Measurements from ENCODE around the gene GPD2.
"Not testable (repeated sequence)": the region's sequence is repeated elsewhere in the genome, so short reads cannot be mapped to it uniquely, and the experiment has no call there.

The GPD2 gene

GRCh38 chr2:156476021-156476849 is 40.1 kb downstream of the GPD2 start:
- no peak for DNase-seq (ENCODE audit: low read depth, low spot score)

GRCh38 chr2:156476850-156477206 is 40.6 kb downstream of the GPD2 start:
- no peak for DNase-seq (ENCODE audit: low read depth, low spot score)

- no peak for DNase-seq (ENCODE audit: low read depth, low spot score)
Observed at GRCh38 chr2:156480376-156480775, 44.2 kb downstream of the GPD2 start.

GRCh38 chr2:156481312-156481711 is 45.1 kb downstream of the GPD2 start:
- DNase-seq (ENCODE audit: low read depth, low spot score) = no peak

- DNase-seq (ENCODE audit: low read depth, low spot score) = no peak
Observed at GRCh38 chr2:156483741-156484173, 47.6 kb downstream of the GPD2 start.

- no peak for DNase-seq (ENCODE audit: low read depth, low spot score)
Observed at GRCh38 chr2:156486147-156486546, 50.0 kb downstream of the GPD2 start.

- DNase-seq (ENCODE audit: low read depth, low spot score) = no peak
Observed at GRCh38 chr2:156486614-156487013, 50.4 kb downstream of the GPD2 start.

- DNase-seq (ENCODE audit: low read depth, low spot score) = no peak
Observed at GRCh38 chr2:156489195-156489594, 53.0 kb downstream of the GPD2 start.

GRCh38 chr2:156489750-156490465 is 53.7 kb downstream of the GPD2 start:
- no peak for DNase-seq (ENCODE audit: low read depth, low spot score)

- no peak for DNase-seq (ENCODE audit: low read depth, low spot score)
Observed at GRCh38 chr2:156490466-156490840, 54.3 kb downstream of the GPD2 start.

GRCh38 chr2:156491176-156491575 is 55.0 kb downstream of the GPD2 start:
- DNase-seq (ENCODE audit: low read depth, low spot score) = no peak

- DNase-seq (ENCODE audit: low read depth, low spot score) = no peak
Observed at GRCh38 chr2:156492979-156493378, 56.8 kb downstream of the GPD2 start.

- DNase-seq (ENCODE audit: low read depth, low spot score) = not testable (repeated sequence)
Observed at GRCh38 chr2:156495998-156496397, 59.8 kb downstream of the GPD2 start.

- no peak for DNase-seq (ENCODE audit: low read depth, low spot score)
Observed at GRCh38 chr2:156505696-156506095, 69.5 kb downstream of the GPD2 start.

GRCh38 chr2:156511122-156511521 is 74.9 kb downstream of the GPD2 start:
- DNase-seq (ENCODE audit: low read depth, low spot score) = no peak

GRCh38 chr2:156511803-156512202 is 75.6 kb downstream of the GPD2 start:
- no peak for DNase-seq (ENCODE audit: low read depth, low spot score)

GRCh38 chr2:156512451-156512850 is 76.3 kb downstream of the GPD2 start:
- DNase-seq (ENCODE audit: low read depth, low spot score) = no peak

- DNase-seq (ENCODE audit: low read depth, low spot score) = no peak
Observed at GRCh38 chr2:156513219-156513618, 77.0 kb downstream of the GPD2 start.

- no peak for DNase-seq (ENCODE audit: low read depth, low spot score)
Observed at GRCh38 chr2:156517419-156517818, 81.2 kb downstream of the GPD2 start.

GRCh38 chr2:156518138-156518537 is 82.0 kb downstream of the GPD2 start:
- DNase-seq (ENCODE audit: low read depth, low spot score) = no peak

- no peak for DNase-seq (ENCODE audit: low read depth, low spot score)
Observed at GRCh38 chr2:156522864-156523440, 86.8 kb downstream of the GPD2 start.

- DNase-seq (ENCODE audit: low read depth, low spot score) = no peak
Observed at GRCh38 chr2:156526950-156527636, 90.9 kb downstream of the GPD2 start.

Measured in activated naive CD8-positive, alpha-beta T cell treated with anti-CD3 and anti-CD28 coated beads, Interleukin-2, amount 50 U/mL, for 16 hours (primary cell).